ENCODE measurements around the gene LMBR1L. TPM values are rescaled to one million over a fixed set of nuclear protein-coding genes. Genes with fewer than 3 reads are reported as not detected.

The LMBR1L gene
- total and polyA plus RNA-seq, 2 of the 13 experiments (the other 11 are each of a cell fraction or from before 2014, with no cell fraction given): 12.2 to 65.9 TPM

GRCh38 chr12:49060237-49061156 is 50.1 kb downstream of the LMBR1L start, which contains the start of gene KMT2D (continued):
- no peak for TF ChIP-seq ZNF597 (CRISPR knock-in tag; IDR thresholded peaks at IDR 0.05)
- no peak for TF ChIP-seq ZSCAN12 (CRISPR knock-in tag; IDR thresholded peaks at IDR 0.05)
- TF ChIP-seq ZNF768 (CRISPR knock-in tag; IDR thresholded peaks at IDR 0.05): peak; percentile 51; the same call in 1 of the 2 replicates
- peak; percentile 51; the same call in 1 of the 2 replicates for TF ChIP-seq ZFP90 (CRISPR knock-in tag; IDR thresholded peaks at IDR 0.05; ENCODE audit: borderline replicate concordance)
- TF ChIP-seq PHF21A (CRISPR knock-in tag; IDR thresholded peaks at IDR 0.05): peak; percentile 86
- peak; percentile 98 for TF ChIP-seq MAX (IDR thresholded peaks at IDR 0.05)
- TF ChIP-seq NKX3-1 (CRISPR knock-in tag; IDR thresholded peaks at IDR 0.05): no peak
- no peak for TF ChIP-seq ATAD3A (CRISPR knock-in tag; IDR thresholded peaks at IDR 0.05)
- TF ChIP-seq DMAP1 (CRISPR knock-in tag; IDR thresholded peaks at IDR 0.05): peak; percentile 99
- TF ChIP-seq ZNF576 (CRISPR knock-in tag; IDR thresholded peaks at IDR 0.05): no peak
- no peak for TF ChIP-seq CHCHD3 (CRISPR knock-in tag; IDR thresholded peaks at IDR 0.05)
- TF ChIP-seq ZNF317 (CRISPR knock-in tag; IDR thresholded peaks at IDR 0.05): peak; percentile 82
- peak; percentile 69 for TF ChIP-seq BHLHE40 (IDR thresholded peaks at IDR 0.05; ENCODE audit: low read length)
- TF ChIP-seq ZNF619 (CRISPR knock-in tag; IDR thresholded peaks at IDR 0.05): no peak
- no peak for TF ChIP-seq SSRP1 (CRISPR knock-in tag; IDR thresholded peaks at IDR 0.05)
- TF ChIP-seq, protein P1, sequence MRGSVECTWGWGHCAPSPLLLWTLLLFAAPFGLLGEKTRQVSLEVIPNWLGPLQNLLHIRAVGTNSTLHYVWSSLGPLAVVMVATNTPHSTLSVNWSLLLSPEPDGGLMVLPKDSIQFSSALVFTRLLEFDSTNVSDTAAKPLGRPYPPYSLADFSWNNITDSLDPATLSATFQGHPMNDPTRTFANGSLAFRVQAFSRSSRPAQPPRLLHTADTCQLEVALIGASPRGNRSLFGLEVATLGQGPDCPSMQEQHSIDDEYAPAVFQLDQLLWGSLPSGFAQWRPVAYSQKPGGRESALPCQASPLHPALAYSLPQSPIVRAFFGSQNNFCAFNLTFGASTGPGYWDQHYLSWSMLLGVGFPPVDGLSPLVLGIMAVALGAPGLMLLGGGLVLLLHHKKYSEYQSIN (CRISPR knock-in tag; IDR thresholded peaks at IDR 0.05; ENCODE audit: borderline replicate concordance): no peak
- no peak; the same call in 1 of the 2 replicates for TF ChIP-seq NCOR1 (IDR thresholded peaks at IDR 0.05; ENCODE audit: borderline replicate concordance, low read length)
- peak; percentile 45 for TF ChIP-seq CTCF (CRISPR knock-in tag; IDR thresholded peaks at IDR 0.05)
- no peak for TF ChIP-seq ADNP (CRISPR knock-in tag; IDR thresholded peaks at IDR 0.05)
- TF ChIP-seq, protein P2, sequence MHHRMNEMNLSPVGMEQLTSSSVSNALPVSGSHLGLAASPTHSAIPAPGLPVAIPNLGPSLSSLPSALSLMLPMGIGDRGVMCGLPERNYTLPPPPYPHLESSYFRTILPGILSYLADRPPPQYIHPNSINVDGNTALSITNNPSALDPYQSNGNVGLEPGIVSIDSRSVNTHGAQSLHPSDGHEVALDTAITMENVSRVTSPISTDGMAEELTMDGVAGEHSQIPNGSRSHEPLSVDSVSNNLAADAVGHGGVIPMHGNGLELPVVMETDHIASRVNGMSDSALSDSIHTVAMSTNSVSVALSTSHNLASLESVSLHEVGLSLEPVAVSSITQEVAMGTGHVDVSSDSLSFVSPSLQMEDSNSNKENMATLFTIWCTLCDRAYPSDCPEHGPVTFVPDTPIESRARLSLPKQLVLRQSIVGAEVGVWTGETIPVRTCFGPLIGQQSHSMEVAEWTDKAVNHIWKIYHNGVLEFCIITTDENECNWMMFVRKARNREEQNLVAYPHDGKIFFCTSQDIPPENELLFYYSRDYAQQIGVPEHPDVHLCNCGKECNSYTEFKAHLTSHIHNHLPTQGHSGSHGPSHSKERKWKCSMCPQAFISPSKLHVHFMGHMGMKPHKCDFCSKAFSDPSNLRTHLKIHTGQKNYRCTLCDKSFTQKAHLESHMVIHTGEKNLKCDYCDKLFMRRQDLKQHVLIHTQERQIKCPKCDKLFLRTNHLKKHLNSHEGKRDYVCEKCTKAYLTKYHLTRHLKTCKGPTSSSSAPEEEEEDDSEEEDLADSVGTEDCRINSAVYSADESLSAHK (CRISPR knock-in tag; IDR thresholded peaks at IDR 0.05; ENCODE audit: borderline replicate concordance): no peak
- peak; percentile 80 for TF ChIP-seq ZNF615 (CRISPR knock-in tag; IDR thresholded peaks at IDR 0.05; ENCODE audit: borderline replicate concordance)
- TF ChIP-seq ZNF10 (CRISPR knock-in tag; IDR thresholded peaks at IDR 0.05; ENCODE audit: borderline replicate concordance, low read depth): no peak
